ENCODE measurements around the gene ZBTB39.
"Not testable (repeated sequence)": the region's sequence is repeated elsewhere in the genome, so short reads cannot be mapped to it uniquely, and the experiment has no call there.

The ZBTB39 gene

DNA sequence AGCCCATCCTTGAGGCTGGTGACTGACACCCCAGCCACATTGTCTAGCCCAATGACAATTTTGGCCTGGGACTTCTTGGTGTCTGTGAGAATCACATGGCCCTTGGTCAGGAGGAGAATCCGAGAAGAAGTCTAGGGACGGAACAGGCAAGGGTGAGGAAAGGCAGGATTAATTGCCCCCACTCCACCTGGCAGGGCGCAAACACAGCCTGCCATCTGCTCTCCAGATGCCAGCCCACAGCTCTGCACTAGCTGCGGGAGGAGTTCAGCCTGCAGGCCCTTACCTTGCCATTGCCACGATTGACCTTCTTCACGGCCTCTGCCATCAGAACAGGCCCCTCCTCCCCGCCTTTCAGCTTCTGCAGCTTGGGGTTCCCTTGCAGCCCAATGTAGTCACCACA, 23.1 kb upstream of the ZBTB39 start:
- DNase-seq, result no peak

DNA sequence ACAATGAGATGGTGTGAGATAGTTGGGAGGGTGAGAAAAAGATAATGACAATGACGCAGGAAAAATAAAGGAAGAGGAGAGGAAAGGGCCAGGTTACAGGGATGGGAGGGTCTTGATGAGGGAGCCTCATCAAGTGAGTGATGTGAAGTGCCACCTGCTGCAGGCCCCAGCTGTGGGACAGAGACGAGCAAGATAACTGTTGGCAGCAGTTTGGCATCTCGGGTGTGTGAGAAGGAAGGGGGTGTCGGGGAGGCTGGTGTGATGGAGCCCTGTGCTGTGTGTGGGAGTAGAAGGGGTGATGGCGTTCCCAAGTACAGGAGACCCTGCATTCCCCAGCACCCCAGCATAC, 21.4 kb upstream of the ZBTB39 start:
- DNase-seq, result no peak

GRCh38 chr12:57027011-57027804, 20.9 kb upstream of the ZBTB39 start:
- no peak for DNase-seq

GRCh38 chr12:57025196-57025595, 18.9 kb upstream of the ZBTB39 start:
- DNase-seq, result no peak

DNA sequence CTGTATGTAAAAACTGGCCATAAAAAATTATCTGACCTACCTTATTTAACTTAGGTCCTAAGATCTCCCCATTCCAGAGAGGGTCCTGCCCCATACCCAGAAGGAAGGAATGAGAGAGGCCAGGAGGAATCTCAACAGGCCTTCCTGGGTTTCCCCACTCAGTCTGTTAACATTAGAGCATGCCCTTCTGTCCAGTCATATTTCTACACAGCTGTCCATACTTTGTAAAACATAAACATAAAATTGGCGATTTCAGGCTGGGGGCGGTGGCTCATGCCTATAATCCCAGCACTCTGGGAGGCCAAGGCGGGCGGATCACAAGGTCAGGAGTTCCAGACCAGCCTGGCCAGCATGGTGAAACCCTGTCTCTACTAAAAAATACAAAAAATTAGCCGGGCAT, 16.0 kb upstream of the ZBTB39 start:
- DNase-seq, result not testable (repeated sequence)

DNA sequence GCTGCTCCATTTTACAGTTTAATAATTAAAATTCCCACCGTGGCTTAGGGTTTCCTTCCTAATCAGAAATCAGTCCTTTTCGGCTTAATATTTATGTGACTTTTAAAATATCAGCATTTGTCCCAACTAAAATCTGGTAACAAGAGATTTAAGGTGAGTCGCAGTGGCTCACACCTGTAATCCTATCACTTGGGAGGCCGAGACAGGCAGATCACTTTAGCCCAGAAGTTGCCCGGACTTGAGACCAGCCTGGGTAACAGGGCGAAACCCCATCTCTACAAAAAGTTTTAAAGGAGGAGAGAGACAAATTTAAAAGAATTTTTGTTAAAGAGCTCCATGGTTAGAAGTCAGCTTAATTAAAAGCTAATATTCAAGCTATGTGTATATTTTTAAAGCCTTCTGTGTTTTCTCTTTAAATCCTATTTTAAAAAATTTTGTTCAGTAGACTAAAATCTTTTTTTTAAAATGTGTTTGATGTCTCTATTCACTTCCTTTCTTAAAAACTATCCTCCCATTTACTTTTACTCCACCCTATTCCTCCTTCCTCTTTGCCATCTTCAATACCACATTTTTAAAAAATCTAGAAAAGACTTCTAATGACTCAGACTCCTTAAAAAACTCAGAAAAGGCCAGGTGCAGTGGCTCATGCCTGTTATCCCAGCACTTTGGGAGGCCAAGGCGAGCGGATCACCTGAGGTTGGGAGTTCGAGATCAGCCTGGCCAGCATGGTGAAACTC, 13.8 kb upstream of the ZBTB39 start:
- DNase-seq, result no peak

- DNase-seq, result no peak
Observed at GRCh38 chr12:57018906-57019305, 12.6 kb upstream of the ZBTB39 start.

GRCh38 chr12:57018353-57018752, 12.0 kb upstream of the ZBTB39 start:
- not testable (repeated sequence) for DNase-seq

GRCh38 chr12:57016348-57016747, 10.0 kb upstream of the ZBTB39 start, which contains the start of gene TAC3:
TSS of gene TAC3 (minus strand) at chr12:57016529. CDS start at chr12:57015797, 732 bp downstream.
- DNase-seq, result no peak

- DNase-seq, result no peak
Observed at GRCh38 chr12:57012600-57013465, 6.5 kb upstream of the ZBTB39 start.

DNA sequence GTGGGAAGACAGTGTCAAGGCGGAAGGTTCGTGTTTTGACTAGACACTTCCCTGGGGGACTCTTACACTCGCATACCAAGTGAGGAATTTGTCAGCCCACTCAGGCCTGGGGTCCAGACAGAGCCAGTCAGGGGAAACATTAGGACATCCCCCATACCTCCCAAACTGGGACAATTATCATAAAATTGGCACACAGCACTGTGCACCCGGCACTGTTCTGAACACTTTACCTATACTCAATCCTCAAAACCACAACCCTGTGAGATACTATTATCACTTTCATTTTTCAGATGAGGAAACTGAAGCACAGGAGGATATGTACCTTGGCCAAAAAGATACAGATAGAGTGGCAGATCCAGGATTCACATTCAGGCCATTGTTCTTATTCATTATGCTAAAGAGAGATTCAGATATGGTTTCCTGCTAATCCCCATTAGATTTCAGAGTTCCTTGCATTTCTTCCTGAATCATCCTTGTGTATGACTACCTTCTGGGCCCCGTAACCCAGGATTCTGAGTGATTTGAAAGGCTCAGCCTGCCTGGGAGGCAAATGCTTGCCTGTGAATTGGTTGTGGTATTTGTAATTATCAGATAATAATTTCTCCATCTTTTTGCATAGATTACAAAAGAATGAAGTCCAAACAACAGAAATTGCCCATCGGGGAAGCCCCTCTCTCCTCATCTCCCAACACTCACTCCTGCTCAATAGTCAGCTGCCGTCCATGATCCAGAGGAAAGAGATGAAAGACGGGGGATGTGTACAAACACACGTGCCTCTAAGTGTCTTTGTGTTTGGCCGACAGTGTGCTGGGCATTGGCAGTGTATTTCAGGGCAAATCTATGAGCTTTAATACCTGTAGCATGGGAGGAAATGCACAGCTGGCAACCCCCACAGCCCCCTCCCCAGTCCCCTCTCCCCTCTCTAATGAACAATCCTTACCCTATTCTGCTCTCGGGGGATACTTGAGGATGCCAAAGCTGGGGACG, 5.4 kb upstream of the ZBTB39 start:
- DNase-seq, result no peak

- DNase-seq, result no peak
Observed at GRCh38 chr12:57010627-57011247, 4.4 kb upstream of the ZBTB39 start.

GRCh38 chr12:57009949-57010626, 3.7 kb upstream of the ZBTB39 start:
- no peak for DNase-seq

DNA sequence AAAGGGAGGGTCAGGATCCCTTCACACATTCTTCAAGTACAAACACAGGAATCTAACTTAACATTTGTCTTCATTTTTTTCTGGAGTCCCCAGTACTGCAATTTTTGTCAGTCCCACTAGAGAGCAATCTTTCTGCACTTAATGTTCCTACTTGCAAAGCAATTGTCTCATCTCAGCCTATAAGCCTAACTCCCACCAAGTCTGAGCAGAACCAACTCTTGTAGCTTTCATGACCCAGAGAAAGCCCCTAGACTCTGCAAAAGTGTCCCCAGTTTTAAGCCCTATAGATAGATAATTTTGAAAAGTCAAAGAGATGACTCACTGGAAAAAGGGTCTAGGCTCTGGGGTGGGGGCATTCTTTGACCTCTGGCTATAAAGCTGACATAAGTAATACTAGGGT, 1.8 kb upstream of the ZBTB39 start:
- DNase-seq, result no peak

- no peak for DNase-seq
Observed at GRCh38 chr12:57006809-57007475, 596 bp upstream of the ZBTB39 start.

GRCh38 chr12:57004651-57005050, 1.7 kb downstream of the ZBTB39 start:
- DNase-seq, result no peak

DNA sequence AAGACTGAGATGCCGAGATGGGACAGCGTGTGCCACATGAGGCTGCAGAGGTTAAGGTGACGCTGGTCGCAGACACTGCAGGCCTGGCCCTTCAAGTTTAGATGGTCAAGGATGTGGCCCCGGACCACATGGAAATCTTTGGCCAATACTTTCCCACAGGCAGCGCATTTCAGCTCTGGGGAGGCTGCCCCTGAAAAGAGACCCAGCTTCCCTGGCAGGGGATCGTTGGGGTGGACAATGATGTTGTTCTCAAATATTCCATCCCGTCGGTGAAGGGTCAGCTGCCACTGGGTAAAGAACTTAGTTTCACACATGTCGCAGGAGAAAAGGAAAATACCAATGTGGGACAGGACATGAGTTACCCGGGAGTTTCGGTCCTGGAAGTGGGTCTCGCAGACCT, 3.0 kb downstream of the ZBTB39 start:
- no peak for DNase-seq

- peak; percentile 88 for DNase-seq
Observed at GRCh38 chr12:57001448-57001906, 4.9 kb downstream of the ZBTB39 start.

DNA sequence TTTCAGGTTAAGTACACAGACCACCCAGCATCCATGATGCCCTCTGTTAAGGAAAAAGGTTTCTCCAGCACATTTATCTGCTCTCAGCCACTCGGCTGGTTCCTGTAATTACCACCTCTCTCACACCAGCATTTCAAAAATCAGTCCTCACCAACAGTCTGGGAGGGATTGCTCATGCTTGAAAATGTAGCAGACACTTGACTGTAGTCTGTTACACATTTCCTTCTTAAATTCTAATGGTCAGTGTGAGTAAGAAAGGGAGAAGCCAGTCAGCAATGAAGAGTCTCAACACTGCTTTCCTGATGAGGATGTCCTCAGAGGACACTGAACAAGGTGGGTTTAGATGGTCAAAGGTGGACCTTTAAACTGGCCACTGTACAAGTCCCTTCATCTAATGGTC, 6.0 kb downstream of the ZBTB39 start:
- DNase-seq, result no peak

- no peak for DNase-seq
Observed at GRCh38 chr12:56999456-56999855, 6.9 kb downstream of the ZBTB39 start.
